HG03108 (cell line): ENCODE results near the gene ABTB1.
"Not testable (repeated sequence)": the region's sequence is repeated elsewhere in the genome, so short reads cannot be mapped to it uniquely, and the experiment has no call there.

Experiments used
- ATAC-seq: cut with Tn5 transposase; IDR thresholded peaks from one replicate; pipeline ENCODE4 v1.9.1; 2021; ENCODE audit warnings: moderate library complexity; ENCODE audit not compliant: unreplicated experiment

Gene ABTB1

DNA sequence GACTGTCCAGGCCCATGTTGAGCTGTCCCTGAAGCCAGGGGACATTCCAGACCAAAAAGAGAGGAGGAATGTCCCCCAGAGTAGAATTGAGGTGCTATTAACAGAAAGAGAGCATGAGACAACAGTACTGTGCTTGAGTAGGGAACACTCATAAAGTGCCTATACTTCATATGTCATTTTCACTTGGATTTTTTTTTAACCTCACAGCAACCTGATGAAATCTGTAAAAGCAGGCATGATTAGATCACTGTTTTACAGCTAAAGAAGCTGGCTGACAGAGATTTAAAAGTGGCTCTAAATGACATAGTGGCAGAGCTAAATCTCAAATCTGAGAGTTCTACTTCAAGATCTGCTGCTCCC lies 24.9 kb upstream of the ABTB1 start:
- ATAC-seq, result no peak

GRCh38 chr3:127650236-127650635 lies 22.5 kb upstream of the ABTB1 start:
- ATAC-seq, result no peak

DNA sequence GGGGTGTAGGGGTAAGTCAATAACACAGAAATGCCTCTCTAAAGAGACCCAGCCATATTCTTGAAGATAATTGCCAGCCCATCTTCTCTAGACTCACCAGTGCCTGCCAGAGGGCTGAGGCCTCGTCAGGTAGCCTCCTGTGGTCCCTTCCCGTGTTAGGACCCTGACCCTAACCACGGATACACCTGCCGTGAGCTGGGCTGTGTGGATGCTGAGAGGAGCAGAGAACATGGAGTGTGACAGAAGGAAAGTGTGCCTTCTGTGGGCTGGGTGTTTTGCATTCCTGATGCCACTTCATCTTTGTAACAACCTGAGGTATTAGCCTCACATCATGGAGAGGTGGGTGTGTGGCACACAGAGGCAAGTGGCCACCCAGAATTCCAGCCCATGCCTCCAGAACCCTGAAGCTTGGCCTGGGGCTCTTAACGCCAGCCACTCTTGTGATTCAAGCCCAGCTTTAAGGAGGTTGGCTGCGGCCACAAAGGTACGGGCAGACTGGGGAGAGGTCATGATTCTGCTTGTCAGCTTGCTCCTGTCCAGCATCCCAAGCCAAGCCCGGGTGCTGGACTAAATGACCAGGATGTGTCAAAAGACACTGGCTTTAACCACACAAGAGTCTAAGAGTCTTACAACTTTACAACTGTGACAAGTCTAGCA lies 21.1 kb upstream of the ABTB1 start:
- no peak for ATAC-seq

DNA sequence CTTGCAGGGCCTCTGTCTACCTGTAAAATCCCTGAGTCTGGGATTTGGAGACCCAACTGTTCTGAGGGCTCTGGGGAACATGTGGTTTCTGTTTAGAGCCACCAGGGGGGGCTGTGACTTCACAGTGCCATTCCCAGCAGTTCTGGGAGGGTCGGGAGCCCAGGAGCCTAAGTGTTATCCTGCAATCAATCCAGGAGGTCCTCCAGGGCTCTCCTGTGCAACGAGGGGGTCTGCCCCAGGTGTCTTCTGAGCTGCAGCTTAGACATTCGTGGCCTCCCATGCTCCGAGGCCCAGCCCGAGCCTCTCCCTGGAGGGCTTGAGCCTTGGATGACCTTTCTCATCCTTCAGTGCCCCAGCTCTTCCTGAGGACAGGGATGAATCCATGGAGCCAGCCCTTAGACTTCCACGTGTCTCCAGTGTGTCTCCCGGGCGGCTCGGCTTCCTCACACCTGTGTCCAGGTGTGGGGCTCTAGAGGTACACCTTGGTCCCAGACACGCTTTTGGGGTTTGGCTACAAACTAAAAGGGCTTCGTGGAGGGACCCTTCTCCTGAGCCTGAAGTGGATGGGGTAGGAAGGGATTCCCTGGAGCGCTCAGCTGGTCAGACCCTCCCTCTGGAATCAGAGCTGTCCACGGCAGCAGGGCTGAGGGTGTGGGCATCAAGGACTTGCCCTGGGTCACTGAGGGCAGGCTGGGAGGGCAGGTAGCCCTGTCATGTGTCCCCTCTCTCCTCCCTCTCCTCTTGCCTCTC lies 20.3 kb upstream of the ABTB1 start:
- ATAC-seq, result no peak

GRCh38 chr3:127654374-127654773 lies 18.4 kb upstream of the ABTB1 start:
- no peak for ATAC-seq

GRCh38 chr3:127654993-127655392 lies 17.8 kb upstream of the ABTB1 start:
- ATAC-seq, result not testable (repeated sequence)

GRCh38 chr3:127655641-127656040 lies 17.1 kb upstream of the ABTB1 start:
- no peak for ATAC-seq

DNA sequence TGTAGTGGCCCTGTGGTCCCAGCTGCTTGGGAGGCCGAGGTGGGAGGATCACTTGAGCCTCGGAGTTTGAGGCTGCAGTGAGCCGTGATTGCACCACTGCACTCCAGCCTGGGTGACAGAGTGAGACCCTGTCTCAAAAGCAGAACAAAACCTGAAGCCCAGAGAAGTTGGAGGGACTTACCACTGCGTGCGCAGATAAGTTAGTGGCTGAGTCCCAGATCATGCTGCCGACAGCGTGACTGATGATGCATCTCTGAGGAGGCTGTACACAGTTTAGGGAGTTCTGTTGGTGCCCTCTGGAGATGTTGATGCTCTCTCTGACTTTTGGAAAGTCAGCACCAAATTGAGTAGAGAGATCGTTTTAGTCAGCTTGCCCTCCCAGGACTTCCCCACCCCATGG lies 15.8 kb upstream of the ABTB1 start:
- no peak for ATAC-seq

DNA sequence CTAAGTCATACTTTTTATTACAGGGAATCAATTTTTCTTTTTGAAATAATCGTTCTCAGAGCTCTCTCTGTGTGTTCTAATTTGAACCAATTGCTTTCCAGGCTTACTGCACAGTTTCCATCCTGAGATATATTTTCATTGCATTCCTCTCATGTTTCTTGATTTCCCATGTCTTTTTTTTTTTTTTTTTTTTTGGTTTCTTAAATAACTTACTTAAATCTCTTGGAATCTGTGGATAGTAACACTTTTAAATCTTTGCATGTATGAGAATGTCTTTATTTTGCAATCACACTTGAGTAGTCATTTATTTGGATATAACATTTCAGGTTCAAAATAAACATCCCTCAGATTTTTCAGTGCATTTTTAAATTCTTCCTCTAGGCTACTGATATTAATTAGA lies 14.5 kb upstream of the ABTB1 start:
- no peak for ATAC-seq

DNA sequence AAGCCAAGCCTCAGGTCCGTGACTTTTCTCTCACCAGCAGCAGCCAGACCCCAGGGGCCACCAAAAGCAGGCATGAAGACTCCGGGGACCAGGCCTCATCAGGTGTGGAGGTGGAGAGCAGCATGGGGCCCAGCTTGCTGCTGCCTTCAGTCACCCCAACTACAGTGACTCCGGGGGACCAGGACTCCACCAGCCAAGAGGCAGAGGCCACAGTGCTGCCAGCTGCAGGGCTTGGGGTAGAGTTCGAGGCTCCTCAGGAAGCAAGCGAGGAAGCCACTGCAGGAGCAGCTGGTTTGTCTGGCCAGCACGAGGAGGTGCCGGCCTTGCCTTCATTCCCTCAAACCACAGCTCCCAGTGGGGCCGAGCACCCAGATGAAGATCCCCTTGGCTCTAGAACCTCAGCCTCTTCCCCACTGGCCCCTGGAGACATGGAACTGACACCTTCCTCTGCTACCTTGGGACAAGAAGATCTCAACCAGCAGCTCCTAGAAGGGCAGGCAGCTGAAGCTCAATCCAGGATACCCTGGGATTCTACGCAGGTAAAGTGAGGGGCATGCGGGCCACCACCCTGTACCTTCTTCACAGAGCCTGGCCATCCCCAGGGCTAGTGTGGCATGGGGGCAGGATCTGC lies 12.0 kb upstream of the ABTB1 start:
- ATAC-seq, result no peak

- ATAC-seq, result no peak
These were observed 11.2 kb upstream of the ABTB1 start for GRCh38 chr3:127661600-127661999.

DNA sequence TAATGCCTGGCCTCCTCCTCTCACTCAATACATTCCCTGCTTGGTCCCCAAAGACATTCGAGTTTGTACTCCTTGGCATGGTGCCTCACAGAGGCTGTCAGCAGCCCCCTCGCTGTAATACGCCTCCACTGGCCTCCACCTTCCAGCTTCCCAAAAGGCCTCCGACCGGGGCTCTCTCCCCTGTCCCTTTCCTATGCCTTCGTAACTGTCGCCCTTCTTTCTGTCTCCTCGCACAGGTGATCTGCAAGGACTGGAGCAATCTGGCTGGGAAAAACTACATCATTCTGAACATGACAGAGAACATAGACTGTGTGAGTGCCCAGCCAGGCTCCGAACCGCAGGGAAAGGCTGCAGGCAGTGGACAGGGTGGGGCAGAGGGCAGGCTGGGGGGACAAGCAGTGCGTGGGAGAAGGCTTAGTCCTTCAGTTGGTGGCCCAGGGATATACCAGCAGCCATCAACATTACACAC lies 10.7 kb upstream of the ABTB1 start:
- no peak for ATAC-seq

- no peak for ATAC-seq
These were observed 9.6 kb upstream of the ABTB1 start for GRCh38 chr3:127663151-127663550.

DNA sequence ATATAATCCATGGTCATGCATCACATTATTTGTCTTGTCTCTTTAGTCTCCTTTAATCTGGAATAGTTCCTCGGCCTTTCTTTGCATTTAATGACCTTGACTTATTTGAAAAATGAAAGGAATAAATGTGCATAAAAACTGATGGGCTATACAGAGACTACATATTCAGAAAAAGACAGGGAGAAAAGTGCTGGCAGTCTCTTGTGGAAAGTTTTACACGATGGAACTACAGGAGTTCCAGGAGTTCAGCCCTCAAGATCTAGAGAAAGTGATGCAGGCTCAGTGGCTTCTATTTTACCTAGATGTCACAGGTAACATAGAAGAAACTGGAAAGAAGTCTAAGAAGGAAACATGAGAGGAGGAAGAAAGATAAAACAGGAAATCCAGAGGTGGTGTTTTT lies 7.6 kb upstream of the ABTB1 start:
- no peak for ATAC-seq

DNA sequence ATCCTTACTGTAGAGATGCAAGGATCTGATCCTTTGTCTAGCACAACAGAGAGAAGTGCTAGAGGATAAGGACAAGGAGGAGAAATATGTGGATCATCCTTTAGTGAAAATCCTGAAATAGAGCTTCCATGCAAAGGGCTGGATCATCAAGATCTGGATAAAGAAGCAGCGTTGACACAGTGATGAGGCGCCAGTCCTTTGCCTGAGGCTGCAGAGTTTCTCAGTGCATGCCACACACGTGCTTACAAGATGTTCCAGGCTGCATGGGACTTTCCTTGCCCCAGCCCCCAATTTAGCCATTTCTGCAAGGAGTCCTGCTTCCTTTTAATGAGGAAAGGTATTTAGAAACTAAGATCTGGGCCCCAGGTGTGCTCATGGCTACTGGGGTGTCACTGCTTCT lies 7.2 kb upstream of the ABTB1 start:
- no peak for ATAC-seq

GRCh38 chr3:127666676-127667075 lies 6.1 kb upstream of the ABTB1 start:
- ATAC-seq, result no peak

DNA sequence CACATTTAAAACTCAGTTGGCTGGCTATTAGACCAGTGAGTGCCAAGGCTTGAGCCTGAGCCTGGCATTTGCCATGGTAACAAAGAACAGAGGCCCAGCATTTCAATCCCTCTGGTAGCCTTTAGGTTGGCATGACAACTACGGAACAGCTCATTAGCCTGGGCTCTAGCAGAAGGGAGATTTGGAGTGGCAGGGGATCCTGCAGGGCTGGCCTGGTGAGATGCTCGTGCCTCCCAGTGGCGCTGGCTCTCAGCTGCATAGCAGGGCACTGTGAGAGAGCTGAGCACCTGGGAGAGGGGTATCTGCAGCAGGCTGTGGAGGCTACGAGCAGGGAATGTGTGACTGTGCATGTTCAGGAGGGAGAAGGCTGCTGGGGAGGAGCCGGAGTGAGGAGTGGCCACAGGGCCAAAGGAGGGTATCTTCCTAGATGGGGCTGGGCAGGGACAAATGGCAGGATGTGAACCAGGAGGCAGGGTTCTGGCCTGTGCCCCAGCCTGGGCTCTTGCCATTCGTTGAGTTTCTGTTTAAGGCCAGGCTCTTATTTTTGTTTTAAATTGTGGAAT lies 5.6 kb upstream of the ABTB1 start:
- no peak for ATAC-seq

GRCh38 chr3:127668906-127669305 lies 3.8 kb upstream of the ABTB1 start:
- ATAC-seq, result no peak

GRCh38 chr3:127669541-127670228 lies 3.1 kb upstream of the ABTB1 start:
- ATAC-seq, result no peak

DNA sequence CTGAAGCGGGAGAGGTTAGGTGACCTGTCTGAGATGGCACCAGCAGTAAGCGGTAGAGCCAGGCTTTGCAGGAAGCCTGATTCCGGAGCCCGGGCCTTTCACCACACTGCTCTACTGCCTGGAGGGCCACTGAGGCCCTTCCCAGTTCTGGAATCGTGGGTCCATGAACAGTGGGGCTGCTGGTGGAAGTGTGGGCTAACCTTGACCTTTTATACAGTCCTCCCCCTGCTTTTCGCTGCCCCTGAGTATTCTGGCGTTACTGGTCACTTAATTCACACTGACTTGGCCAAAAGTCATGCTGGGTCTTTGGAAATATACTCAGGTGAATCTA lies 2.6 kb upstream of the ABTB1 start:
- no peak for ATAC-seq

DNA sequence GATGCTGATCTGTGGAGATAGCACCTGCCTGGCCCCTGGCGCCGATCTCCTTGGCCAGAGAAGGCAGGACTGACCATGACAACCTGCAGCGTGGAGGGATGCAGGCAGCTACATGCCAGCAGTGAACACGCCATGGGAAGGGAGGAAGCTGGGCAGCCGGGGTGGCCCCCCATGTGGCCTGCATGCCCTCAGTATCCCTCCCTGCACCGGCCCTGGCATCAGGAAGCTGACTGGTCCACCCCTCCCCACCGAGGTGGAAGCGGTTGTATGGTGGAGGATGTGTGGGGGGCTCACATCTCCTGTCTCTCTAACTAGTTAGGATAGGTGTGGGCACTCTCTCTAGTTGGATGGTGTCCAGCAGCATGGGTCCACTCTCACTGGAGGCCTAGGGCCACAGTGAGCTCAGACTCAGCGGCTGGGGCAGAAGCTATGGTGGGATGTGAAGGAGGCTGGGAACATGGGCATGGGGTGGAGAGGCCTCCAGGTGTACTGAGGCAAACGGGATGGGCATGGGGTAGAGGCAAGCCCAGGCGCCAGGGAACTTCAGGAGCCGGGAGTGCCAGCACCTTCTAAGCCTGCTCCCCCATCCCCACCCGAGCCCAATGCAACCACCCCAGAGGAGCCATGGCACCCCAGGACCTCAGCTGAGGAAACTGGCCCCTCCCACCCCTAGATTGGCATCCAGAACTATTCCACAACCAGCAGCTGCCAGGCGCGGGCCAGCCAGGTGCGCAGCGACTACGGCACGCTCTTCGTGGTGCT lies 1.8 kb upstream of the ABTB1 start:
- no peak for ATAC-seq
